Esophagus squamous epithelium (tissue), 4 donors: ENCODE data around the gene RNF212.

ENCODE experiments used
- CTCF ChIP-seq, 6 experiments: fragments of 450-650 bp in 4 of 6; fragments of 200-600 bp in 2 of 6; sonication (generic) in 2 of 6; IDR thresholded peaks; one replicate each; pipeline ENCODE4 v1.5.1; 2016 to 2019; ENCODE audit warnings: antibody characterized with exemption in 6 of 6, mild to moderate bottlenecking in 4 of 6, moderate library complexity in 4 of 6
- POLR2A ChIP-seq, 4 donors: fragments of 450-650 bp; IDR thresholded peaks; one replicate each; pipeline ENCODE4 v1.6.1; 2017; ENCODE audit warnings: antibody characterized with exemption in 4 of 4, mild to moderate bottlenecking in 4 of 4, moderate library complexity in 3 of 4

DNA sequence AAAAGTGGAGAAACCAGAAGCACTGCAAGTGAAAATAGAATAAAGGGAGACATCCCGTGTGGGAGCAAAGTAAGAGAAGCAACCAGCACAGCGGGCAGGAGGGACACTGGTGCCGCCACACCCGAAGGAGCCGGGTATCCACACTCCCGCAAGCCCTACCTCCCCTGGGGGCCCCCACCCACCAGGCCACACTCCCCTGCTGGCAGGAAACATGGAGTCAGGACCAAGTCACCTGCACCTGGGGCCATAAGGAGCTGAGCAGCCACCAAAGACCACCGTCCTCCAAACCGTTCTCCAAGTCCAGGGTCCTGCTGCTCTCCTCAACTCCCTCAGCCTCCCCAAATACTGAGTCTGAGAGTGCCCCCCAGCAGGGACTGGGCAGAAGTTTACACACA, 71.4 kb downstream of the RNF212 start:
- no peak for TF ChIP-seq CTCF (IDR thresholded peaks at IDR 0.05)
- no peak for TF ChIP-seq POLR2A (IDR thresholded peaks at IDR 0.05)
